Left forelimb (tissue), 1 donor: ENCODE results near the gene TSPAN5.
"Not testable (repeated sequence)": the region's sequence is repeated elsewhere in the genome, so short reads cannot be mapped to it uniquely, and the experiment has no call there.

Source experiments
- DNase-seq: peaks from one replicate; pipeline ENCODE4 v3.0.0-alpha.2; 2018; ENCODE audit warnings: low spot score

TSPAN5 gene

GRCh38 chr4:98496152-98496845 is 162.1 kb downstream of the TSPAN5 start:
- no peak for DNase-seq

GRCh38 chr4:98493296-98493695 is 165.1 kb downstream of the TSPAN5 start:
- DNase-seq: no peak

DNA sequence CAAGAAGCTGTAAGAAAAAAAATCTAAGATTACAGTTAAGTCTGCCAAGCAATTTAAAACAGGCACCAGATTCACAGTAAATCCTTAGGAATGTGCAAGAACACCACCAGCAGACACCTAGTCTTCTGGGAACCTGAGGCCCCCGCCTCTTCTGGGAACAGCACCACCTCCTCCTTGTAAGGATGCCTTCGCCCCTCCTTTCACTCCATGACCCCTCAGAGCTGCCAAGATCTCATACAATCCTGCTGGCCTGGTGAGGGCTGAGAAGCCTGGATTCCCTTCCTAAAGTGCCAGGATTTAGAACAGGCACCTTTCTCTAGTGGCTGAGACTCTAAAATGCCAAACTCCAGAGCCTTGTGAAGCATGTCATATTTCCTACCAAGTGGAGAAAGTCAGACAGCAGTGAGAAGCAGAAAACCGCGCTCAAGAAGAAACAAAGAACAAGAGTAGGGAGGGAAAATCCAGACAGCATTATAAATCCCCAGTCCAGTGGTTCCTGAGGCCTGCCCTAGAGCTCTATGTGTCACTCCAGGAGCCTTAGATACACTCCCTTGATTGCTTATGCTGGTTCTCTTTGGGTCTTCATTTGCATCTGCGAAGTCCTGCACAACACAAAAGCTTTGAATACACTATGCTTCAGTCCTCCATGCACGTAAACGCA is 166.4 kb downstream of the TSPAN5 start:
- DNase-seq: no peak

GRCh38 chr4:98490251-98490650 is 168.2 kb downstream of the TSPAN5 start:
- DNase-seq: no peak

DNA sequence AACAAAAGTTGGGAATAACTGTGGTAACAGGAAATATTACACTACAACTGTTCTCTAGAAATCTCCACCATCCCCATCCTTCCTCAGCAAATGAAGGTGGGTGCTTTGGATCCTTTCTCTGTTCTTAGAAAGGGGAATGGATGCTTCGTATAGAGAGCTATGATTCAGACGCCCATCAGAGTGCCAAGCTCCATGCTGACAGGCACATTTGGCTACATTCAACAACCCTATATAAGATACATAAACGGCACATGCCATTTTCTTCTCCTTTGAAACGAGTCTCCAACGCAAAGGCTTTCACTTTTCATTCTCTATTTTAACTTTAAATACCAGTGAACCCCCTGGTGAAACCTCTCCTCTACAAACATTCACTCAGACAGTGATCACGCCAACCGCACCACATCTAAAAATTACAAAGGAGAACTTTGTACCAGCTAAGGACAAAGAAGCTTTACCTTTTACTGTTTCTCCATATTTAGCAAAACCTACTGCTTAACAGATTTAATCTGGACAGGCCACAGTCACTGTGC is 172.5 kb downstream of the TSPAN5 start:
- no peak for DNase-seq

- no peak for DNase-seq
Measured at GRCh38 chr4:98484031-98484430, 174.4 kb downstream of the TSPAN5 start.

DNA sequence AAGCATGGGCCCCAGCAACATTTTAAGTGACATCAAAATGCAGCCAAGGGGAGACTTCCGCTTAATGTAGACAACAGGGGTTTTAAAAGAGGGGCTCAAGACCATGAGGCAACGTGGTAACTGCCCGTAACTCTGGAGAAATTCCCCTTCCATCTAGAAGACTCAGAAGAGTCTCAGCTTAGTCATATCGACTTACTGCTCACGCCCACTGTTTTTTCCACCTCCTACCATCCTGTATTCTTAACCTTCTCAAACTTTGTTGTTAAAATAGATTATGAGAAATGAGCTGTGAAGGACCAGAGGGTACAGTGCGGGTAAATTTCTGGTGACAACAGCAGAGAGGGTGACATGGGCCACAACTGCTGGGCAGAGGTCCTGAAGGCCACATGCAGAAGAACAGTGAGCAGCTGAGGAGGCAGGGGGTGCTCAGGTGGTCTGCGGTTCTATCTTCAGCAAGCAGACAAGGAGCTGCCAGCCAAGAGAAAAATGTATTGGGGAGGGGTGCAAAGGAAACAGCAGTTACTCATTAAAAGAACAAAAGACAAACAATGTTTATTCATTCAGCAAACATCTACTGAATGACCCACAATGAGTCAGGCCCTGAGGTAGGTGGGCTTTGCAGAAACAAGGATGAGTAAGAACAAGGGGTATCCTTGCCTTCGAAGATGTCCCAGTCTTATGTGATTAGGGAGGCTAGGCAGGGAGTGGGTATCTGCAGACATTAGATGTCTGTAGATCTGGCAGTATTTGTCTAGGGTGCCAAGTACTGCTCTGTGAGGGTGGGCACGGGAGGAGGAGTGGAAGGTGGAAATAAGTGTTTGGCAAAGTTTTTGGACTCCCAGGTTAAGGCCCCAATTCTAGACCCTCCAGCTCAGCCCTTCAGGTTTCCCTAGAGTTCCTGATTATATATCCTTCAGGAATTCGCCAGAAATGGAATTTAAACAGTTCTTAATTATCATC is 175.3 kb downstream of the TSPAN5 start:
- no peak for DNase-seq

- DNase-seq: no peak
Measured at GRCh38 chr4:98482503-98482846, 175.9 kb downstream of the TSPAN5 start.

- DNase-seq: no peak
Measured at GRCh38 chr4:98481167-98481566, 177.2 kb downstream of the TSPAN5 start.

DNA sequence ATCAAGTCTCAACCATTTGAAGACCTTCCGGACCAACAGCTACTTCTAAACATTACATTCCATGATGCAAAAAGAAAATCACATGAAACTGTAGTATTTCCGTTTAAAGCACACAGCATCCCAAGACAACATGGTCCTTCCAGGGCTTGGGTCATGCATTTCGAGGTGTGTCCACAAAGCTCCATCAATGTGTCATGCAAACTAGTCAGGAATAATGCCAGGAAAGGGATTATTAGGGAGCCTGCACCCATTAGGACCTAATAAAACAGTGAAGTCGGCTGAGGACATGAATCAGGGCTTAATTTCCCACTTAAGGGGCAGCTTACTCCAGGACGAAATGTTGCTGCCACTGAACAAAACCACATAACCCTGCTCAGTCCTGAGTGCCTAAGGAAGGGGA is 177.9 kb downstream of the TSPAN5 start:
- no peak for DNase-seq

DNA sequence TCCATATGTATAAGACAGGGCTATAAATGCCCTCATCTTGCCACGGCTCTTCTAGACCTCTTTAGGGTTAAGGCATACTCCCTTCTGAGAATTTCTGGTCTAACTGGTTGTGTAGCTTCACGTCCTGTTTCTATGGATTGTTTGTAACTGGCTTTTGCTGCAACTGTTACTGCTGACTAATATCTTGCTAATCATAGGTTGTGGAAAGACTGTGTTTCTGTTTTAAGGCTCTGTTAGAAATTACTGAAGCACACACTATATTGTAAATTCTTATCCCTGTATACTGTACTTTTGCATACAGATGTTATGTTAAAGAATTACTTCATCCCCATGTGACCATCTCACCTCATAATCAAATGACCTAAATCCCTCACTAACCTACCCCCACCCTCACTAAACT is 178.8 kb downstream of the TSPAN5 start:
- DNase-seq: not testable (repeated sequence)

DNA sequence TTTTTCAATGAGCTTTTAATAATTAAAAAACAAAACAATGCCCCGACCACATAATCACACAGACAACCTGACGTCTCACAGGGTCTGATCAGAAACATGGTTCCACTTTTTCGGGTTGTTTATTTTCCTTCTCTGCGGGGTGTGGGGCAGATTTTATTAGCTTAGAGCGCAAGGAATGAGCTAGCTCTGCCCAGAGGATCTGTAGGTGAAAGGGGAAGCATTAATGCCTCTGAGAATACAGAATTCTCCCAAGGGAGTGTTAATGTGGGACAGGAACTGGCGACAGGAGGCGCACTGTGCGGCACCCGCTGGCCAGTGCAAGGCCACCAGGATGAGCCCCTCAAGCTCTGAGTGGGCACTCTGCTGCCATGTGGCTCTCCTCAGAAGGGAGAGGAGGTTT is 181.5 kb downstream of the TSPAN5 start:
- DNase-seq: no peak

DNA sequence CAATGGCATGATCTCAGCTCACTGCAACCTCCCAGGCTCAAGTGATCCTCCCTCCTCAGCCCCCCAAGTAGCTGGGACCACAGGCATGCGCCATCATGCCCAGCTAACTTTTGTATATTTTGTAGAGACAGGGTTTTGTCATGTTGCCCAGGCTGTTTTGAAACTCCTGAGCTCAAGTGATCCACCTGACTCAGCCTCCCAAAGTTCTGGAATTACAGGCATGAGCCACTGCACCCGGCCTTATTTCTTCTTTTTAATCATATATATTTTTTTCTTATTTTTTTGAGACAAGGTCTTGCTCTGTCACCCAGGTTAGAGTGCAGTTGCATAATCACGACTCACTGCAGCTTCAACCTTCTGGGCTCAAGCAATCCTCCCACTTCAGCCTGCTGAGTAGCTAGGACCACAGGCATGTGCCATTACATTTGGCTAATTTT is 184.0 kb downstream of the TSPAN5 start:
- DNase-seq: no peak

DNA sequence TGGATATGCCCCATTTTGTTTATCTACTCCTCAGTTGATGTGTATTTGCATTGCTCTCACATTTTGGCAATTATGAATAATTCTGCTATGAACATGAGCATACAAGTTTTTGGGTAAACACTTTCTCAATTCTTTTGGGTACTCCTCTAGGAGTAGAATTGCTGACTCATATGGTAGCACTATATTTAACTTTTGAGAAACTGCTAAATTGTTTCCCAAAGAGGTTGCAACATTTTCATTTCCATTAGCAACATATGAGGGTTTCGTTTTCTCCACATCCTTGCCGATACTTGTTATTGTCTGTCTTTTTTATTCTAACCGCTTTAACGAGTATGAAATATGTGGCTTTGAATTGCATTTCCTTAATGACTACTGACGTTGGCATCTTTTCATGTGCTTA is 185.4 kb downstream of the TSPAN5 start:
- DNase-seq: no peak

DNA sequence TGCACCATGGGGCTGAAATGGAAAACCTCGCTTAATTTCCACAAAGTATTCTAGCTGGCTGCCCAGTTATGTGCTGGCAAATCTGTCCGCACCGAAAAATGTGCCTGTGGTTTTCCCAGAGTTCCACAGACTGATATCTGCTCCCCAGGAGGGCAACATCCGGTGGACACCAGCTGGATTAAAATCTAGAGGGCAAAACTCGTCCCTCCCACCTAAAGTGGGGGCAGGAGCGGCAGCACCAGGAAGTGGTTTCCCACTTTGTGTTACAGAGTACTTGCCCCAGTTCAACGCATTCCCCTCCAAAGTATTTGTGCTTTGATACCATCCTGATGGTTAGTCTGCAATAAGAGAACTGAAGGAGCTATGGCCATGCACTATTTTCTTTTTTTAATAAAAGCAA is 187.6 kb downstream of the TSPAN5 start:
- no peak for DNase-seq

DNA sequence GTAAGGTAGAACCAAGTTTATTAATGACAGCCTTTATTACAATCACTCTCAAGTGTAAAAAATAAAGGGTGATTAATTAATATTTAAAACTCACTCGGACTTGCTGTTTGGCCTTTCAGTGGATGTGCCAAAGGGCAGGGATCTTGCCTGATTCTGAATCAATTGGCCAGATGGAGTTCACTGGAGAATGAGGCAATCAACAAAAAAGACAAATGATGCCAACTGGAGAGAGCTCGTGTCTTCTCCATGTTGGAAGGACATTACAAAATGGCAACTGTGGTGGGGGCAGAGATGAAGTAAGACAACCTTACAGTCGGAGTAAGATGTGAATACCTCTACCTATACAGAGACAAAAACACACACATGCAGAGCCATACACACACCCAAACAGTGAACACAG is 188.0 kb downstream of the TSPAN5 start:
- no peak for DNase-seq

- DNase-seq: no peak
Measured at GRCh38 chr4:98469771-98470170, 188.6 kb downstream of the TSPAN5 start.

- peak; percentile 69 for DNase-seq
Measured at GRCh38 chr4:98468709-98469108, 189.7 kb downstream of the TSPAN5 start.

GRCh38 chr4:98467627-98468072 is 190.8 kb downstream of the TSPAN5 start:
- peak; percentile 76 for DNase-seq

DNA sequence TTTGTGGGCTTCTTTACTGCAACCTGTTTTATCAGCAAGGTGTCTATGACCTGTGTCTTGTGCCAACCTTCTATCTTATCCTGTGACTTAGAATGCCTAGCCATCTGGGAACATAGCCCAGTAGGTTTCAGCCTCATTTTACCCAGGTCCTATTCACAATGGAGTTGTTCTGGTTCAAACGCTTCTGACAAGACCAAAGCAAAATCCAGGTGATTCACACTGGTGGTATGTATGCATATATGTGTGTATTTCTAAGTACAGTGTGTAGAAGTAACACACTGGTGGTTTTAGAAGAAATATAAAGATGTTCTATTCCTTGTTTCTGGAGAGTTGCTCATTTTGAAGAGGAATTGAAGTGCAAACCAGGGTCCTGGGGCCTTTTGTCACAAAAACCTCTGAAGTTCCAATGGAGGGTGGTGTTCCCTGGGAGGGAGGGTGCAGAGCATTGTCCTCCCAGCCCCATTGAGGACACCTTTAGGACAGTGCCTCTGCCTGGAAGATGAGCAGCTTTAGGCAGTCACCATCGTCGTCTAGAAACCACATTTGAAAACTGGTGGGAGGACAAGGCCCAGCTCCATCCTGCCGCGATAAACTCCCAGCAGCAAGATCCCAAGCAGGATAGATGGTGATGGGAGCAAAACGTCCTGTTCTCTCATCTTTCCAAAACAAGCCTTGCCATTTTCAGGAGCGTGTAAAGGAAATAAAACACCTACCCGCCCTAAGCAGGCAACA is 191.4 kb downstream of the TSPAN5 start:
- DNase-seq: no peak

GRCh38 chr4:98462487-98462886 is 195.9 kb downstream of the TSPAN5 start:
- no peak for DNase-seq
